Caco-2 (cell line): ENCODE data around the gene FJX1. TPM values are rescaled to one million over a fixed set of nuclear protein-coding genes. Genes with fewer than 3 reads are reported as not detected.
A peak's percentile ranks its signal among the peaks of the same experiment; 100 is the strongest.

Experiments used
- BruUV-seq: library from RNA; stranded (reverse); fragments of 400-500 nt; replicated peaks from 2 replicates; lab custom pipeline; 2021; lab: Mats Ljungman, UMichigan
- CTCF ChIA-PET: fragments of 300-600 bp; sonication (Branson Sonifier 250); formaldehyde crosslinking; loops from one replicate; lab custom pipeline; 2022; ENCODE audit warnings: antibody characterized with exemption; lab: Charles Lee
- POLR2A ChIA-PET: fragments of 300-600 bp; sonication (Branson Sonifier 250); formaldehyde crosslinking; loops from one replicate; lab custom pipeline; 2022; ENCODE audit warnings: antibody characterized with exemption; lab: Charles Lee
- DNase-seq, 2 experiments: peaks; one replicate each; pipeline versions ENCODE4 v3.0.0 to v3.0.0-alpha.2; 2020 to 2022
- H3K27me3 ChIP-seq: replicated peaks from 2 replicates; pipeline ENCODE4 v1.6.0; 2011; ENCODE audit warnings: low read length; ENCODE audit not compliant: control insufficient read depth, insufficient read depth
- H3K36me3 ChIP-seq: 2 replicates; pipeline ENCODE4 v1.5.1; 2011; ENCODE audit warnings: low read length; ENCODE audit not compliant: control insufficient read depth, insufficient read depth
- H3K4me1 ChIP-seq: fragments of 250-450 bp; sonication (Bioruptor Pico); 2 replicates; pipeline ENCODE4 v1.5.1; 2020; ENCODE audit warnings: mild to moderate bottlenecking
- H3K4me3 ChIP-seq: 2 replicates; pipeline ENCODE4 v1.5.1; 2011; ENCODE audit warnings: low read depth, mild to moderate bottlenecking, control low read depth, low read length
- H3K9me3 ChIP-seq: fragments of 250-450 bp; sonication (Bioruptor Pico); 2 replicates; pipeline ENCODE4 v1.5.1; 2020; ENCODE audit warnings: mild to moderate bottlenecking, moderate library complexity
- H3K27ac Mint-ChIP-seq: one replicate; pipeline ENCODE4 v1.8.0; 2022; ENCODE audit warnings: mixed read lengths; ENCODE audit not compliant: unreplicated experiment
- H3K27me3 Mint-ChIP-seq: one replicate; pipeline ENCODE4 v1.8.0; 2022; ENCODE audit warnings: mixed read lengths; ENCODE audit not compliant: insufficient read depth, unreplicated experiment
- H3K36me3 Mint-ChIP-seq: one replicate; pipeline ENCODE4 v1.8.0; 2022; ENCODE audit warnings: mild to moderate bottlenecking, mixed read lengths; ENCODE audit not compliant: insufficient read depth, unreplicated experiment
- H3K4me1 Mint-ChIP-seq: one replicate; pipeline ENCODE4 v1.8.0; 2022; ENCODE audit warnings: low read depth, mixed read lengths; ENCODE audit not compliant: unreplicated experiment
- H3K4me3 Mint-ChIP-seq: one replicate; pipeline ENCODE4 v1.8.0; 2022; ENCODE audit warnings: mild to moderate bottlenecking, moderate library complexity, mixed read lengths; ENCODE audit not compliant: unreplicated experiment
- H3K9me3 Mint-ChIP-seq: one replicate; pipeline ENCODE4 v1.8.0; 2022; ENCODE audit warnings: mixed read lengths; ENCODE audit not compliant: unreplicated experiment
- CTCF ChIP-seq, 2 experiments: fragments of 200-600 bp in 1 of 2; IDR thresholded peaks; 1 replicate in 1 of 2; 2 replicates in 1 of 2; pipeline versions ENCODE4 v1.5.1 to v1.8.0; 2011 to 2022; ENCODE audit warnings: antibody characterized with exemption in 1 of 2, control low read depth in 1 of 2, inconsistent platforms in 1 of 2, low read depth in 1 of 2, low read length in 1 of 2, mild to moderate bottlenecking in 1 of 2, moderate library complexity in 1 of 2; ENCODE audit not compliant: insufficient read depth in 1 of 2, severe bottlenecking in 1 of 2, unreplicated experiment in 1 of 2
- intact Hi-C: fragments of 100-400 bp; cut with micrococcal nuclease; formaldehyde crosslinking; loops from one replicate; pipeline ENCODE4 v1.10.0; 2022; ENCODE audit not compliant: unreplicated experiment
- total RNA-seq: library from RNA; stranded (reverse); gene quantifications from 2 replicates; pipeline ENCODE4 v1.2.3, GENCODE V29; 2022

FJX1 gene
- total RNA-seq, 1 experiment from 2014 or later = 14.4 TPM

DNA sequence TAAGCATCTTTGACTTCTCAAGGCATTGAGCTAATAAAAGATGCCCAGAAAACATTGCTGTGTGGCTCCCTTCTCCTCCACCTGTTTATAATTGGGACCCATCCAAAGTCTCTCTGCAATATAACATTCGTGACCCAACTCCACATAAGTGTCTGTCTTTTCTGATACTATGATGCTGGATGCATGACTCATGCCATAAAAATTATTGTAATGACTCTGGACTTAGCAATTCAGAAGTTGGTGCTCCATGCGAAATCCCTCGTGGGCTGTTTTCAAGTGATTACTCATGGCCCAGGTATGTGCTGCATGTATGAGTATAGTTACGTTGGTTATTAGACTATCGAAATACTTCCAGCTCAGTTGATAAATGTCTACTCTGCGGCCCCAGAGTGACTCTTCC, 11.7 kb downstream of the FJX1 start:
- no peak overlapping the region for H3K4me3 ChIP-seq
- intact Hi-C loops = loop anchor here (1.0 kb wide), 1 partner anchor 8 kb away; no protein-coding TSS in a partner anchor
- no peaks in the 10 kb centered on the region for H3K36me3 ChIP-seq
- ChIA-PET POLR2A (no interaction called here), CTCF (no interaction called here)
- DNase-seq = peak; percentile 18 to 56
- no peaks in the 10 kb centered on the region for H3K9me3 Mint-ChIP-seq
- no peaks in the 10 kb centered on the region for H3K36me3 Mint-ChIP-seq
- no peaks in the 10 kb centered on the region for H3K27me3 ChIP-seq
- BruUV-seq = no TSS peak
- peaks cover 13% of the 10 kb centered on the region for H3K4me1 Mint-ChIP-seq
- no peak overlapping the region for H3K27ac Mint-ChIP-seq
- no peak for TF ChIP-seq CTCF (IDR thresholded peaks at IDR 0.05; ENCODE audit: insufficient read depth in 1 of 2, low read depth in 1 of 2, low read length in 1 of 2, severe bottlenecking in 1 of 2, unreplicated experiment in 1 of 2)
- H3K27me3 Mint-ChIP-seq = no peaks in the 10 kb centered on the region
- H3K9me3 ChIP-seq = no peaks in the 10 kb centered on the region
- H3K4me3 Mint-ChIP-seq = no peak overlapping the region
- peaks cover 20% of the 10 kb centered on the region for H3K4me1 ChIP-seq

GRCh38 chr11:35631891-35632290, 13.6 kb downstream of the FJX1 start:
- H3K36me3 ChIP-seq = no peaks in the 10 kb centered on the region
- Mint-ChIP-seq H3K4me1 (peaks cover 13% of the 10 kb centered on the region), H3K27me3 (no peaks in the 10 kb centered on the region), H3K4me3 (no peak overlapping the region), H3K36me3 (no peaks in the 10 kb centered on the region), H3K9me3 (no peaks in the 10 kb centered on the region), H3K27ac (no peak overlapping the region)
- POLR2A ChIA-PET = no interaction called here
- H3K4me3 ChIP-seq = no peak overlapping the region
- no TSS peak for BruUV-seq
- DNase-seq = no peak
- H3K4me1 ChIP-seq = peaks cover 20% of the 10 kb centered on the region
- no peaks in the 10 kb centered on the region for H3K9me3 ChIP-seq
- intact Hi-C loops = no loop called here
- TF ChIP-seq CTCF (IDR thresholded peaks at IDR 0.05; ENCODE audit: insufficient read depth in 1 of 2, low read depth in 1 of 2, low read length in 1 of 2, severe bottlenecking in 1 of 2, unreplicated experiment in 1 of 2) = no peak
- no peaks in the 10 kb centered on the region for H3K27me3 ChIP-seq
- CTCF ChIA-PET = no interaction called here

DNA sequence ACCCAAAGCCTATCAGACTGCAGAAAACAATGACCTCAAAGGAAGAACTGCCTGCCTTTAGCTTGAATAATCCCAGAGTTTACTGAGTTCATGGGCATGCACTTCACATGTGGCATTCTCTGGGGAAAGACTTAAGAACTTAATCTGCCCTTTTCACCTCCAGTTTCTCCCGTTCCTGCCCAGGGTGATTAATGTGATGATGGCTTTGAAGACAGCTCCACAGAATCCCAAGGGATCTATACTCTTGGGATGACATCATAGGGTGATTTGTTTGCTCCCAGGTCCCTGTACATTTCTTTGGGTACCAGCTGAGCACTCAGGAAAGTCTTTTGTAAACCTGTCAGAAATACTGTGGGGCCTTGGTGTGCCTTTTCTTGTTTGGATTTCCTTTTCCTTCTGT, 14.0 kb downstream of the FJX1 start:
- no peak for DNase-seq
- Mint-ChIP-seq H3K27me3 (no peaks in the 10 kb centered on the region), H3K4me3 (no peak overlapping the region), H3K9me3 (no peaks in the 10 kb centered on the region), H3K27ac (no peak overlapping the region), H3K4me1 (peaks cover 13% of the 10 kb centered on the region), H3K36me3 (no peaks in the 10 kb centered on the region)
- ChIA-PET POLR2A (no interaction called here), CTCF (no interaction called here)
- BruUV-seq = no TSS peak
- no peaks in the 10 kb centered on the region for H3K36me3 ChIP-seq
- H3K27me3 ChIP-seq = no peaks in the 10 kb centered on the region
- no peak for TF ChIP-seq CTCF (IDR thresholded peaks at IDR 0.05; ENCODE audit: insufficient read depth in 1 of 2, low read depth in 1 of 2, low read length in 1 of 2, severe bottlenecking in 1 of 2, unreplicated experiment in 1 of 2)
- peaks cover 20% of the 10 kb centered on the region for H3K4me1 ChIP-seq
- no peak overlapping the region for H3K4me3 ChIP-seq
- intact Hi-C loops = no loop called here
- H3K9me3 ChIP-seq = no peaks in the 10 kb centered on the region
